Myocyte (in vitro differentiated cells): ENCODE results near the gene MAP3K13. TPM values are rescaled to one million over a fixed set of nuclear protein-coding genes. Genes with fewer than 3 reads are reported as not detected.
A peak's percentile ranks its signal among the peaks of the same experiment; 100 is the strongest.
"Not testable (repeated sequence)": the region's sequence is repeated elsewhere in the genome, so short reads cannot be mapped to it uniquely, and the experiment has no call there.

Experiments
- DNase-seq: peaks from one replicate; pipeline ENCODE4 v3.0.0-alpha.2; 2012; ENCODE audit warnings: low read depth
- total RNA-seq: library from RNA; depleted of rRNA; stranded (reverse); fragments of >200 nt; gene quantifications from 2 replicates; pipeline ENCODE4 v1.2.3, GENCODE V29; 2014

MAP3K13 gene
- total RNA-seq, 1 donor from 2014 or later: 12.1 TPM

- peak; percentile 51 for DNase-seq
These were observed 21.1 kb upstream of the MAP3K13 start for GRCh38 chr3:185341616-185342458.

DNA sequence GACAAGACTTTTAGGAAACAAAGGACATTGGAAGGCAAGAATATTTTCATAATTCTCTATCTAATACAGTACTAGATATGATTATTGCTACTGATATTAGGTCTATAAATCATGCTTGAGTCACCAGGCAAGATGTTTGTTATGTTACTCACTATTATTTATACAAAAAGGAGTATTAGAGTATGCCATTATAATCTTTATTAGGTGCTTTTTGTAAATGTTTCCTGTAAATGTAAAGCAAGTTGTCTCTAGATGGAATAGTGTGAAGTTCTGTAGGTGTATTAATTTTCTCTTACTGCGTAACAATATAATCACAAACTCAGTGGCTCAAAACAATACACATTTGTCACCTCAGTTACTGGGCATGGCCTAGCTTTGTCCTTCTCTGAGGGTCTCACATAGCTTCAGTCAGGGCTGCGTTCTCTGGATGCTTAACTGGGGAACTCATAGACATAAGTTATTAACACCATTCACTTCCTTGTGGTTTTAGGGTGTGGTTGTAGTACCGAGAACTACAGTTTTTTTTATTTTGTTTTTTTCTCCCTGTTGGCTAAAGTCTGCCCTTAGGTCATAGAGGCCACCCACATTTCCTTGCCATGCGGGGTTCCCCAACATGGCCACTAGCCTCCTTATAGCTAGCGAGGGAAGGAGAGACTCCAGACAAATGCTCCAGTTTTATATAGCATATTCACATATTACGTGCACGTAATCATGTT lies 20.3 kb upstream of the MAP3K13 start:
- DNase-seq: no peak

DNA sequence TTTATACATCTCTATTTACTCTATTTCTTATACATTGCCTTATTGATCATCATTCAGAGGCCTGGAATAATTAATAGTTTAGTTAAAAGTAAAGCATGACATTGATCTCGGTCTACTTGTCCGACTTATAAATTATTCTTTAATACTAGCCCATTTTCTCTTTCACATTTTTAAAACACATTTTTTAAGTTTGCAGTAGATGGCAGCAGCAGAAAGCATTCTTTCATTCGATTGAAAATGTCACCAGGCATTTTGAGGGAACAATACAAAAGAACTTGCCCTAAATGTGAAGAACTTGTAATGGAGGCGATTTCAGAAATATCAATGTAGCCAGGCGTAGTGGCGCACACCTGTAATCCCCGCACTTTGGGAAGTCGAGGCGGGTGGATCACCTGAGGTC lies 15.5 kb upstream of the MAP3K13 start:
- DNase-seq: no peak

DNA sequence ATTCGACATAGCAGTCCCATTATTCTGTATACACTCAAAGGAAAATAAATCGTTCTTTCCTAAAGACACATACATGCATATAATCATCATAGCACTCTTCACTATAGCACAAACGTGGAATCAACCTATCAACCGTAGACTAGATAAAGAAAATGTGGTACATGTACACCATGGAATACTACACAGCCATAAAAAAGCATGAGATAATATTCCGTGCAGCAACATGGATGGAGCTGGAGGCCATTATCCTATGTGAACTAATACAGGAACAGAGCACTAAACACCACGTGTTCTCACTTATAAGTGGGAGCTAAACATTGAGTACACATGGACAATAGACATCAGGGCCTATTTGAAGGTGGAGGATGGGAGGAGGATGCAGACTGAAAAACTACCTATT lies 12.1 kb upstream of the MAP3K13 start:
- DNase-seq: no peak

DNA sequence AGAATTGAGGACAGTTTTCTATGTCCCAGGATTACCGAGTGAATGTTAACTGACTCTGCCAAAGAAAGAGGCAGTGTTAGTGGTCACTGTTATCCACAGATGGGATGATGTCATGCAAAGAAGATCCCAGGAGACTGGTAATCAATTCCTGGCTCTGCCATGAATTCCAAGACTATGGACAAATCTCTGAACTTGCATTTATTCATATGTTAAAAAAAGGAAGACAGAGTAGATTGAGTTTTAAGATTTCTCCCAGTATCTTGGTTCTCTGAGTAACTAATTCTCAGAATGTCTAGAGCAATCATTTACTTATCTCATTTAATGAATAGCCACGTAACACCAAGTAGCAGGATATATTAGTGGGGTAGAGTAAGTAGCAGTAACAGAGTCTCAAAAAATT lies 11.5 kb upstream of the MAP3K13 start:
- DNase-seq: peak; percentile 7

DNA sequence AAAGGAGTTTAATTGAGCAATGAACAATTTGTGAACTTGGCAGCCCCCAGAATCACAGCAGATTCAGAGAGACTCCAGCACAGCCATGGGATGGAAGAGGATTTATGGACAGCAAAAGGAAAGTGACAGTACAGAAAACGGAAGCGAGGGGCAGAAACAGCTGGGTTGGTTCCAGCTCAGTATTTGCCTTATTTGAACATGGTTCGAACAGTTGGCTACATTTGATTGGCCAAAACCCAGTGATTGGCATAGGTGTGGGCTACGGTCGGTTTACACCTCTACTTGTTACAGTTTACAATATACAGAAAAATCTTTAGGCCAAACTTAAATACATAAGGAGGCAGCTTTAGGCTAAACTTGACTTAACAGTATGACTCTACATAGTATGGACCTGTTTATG lies 9.7 kb upstream of the MAP3K13 start:
- no peak for DNase-seq

GRCh38 chr3:185353823-185354614 lies 8.9 kb upstream of the MAP3K13 start:
- DNase-seq: peak; percentile 59

DNA sequence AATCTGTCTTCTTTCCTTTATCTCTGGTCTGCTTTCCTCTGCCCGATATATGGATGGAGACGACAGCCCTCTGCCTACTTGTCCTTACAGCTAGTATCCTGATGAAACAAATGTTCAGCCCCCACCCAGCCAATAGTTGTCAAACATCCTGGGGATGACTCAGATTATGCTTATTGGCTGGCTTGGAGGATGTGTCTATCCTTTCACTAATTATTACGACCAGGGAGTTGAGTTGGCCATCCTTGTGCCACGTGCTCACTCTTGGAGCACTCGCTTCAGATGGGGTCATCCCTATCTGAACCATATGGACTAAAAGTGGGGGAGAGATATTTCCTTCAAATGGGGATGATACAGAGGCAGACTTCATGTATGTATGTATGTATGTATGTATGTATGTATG lies 6.4 kb upstream of the MAP3K13 start:
- DNase-seq: no peak

- DNase-seq: peak; percentile 8
These were observed 1.0 kb upstream of the MAP3K13 start for GRCh38 chr3:185361920-185362319.

GRCh38 chr3:185363662-185364203 lies 797 bp downstream of the MAP3K13 start:
- DNase-seq: no peak

DNA sequence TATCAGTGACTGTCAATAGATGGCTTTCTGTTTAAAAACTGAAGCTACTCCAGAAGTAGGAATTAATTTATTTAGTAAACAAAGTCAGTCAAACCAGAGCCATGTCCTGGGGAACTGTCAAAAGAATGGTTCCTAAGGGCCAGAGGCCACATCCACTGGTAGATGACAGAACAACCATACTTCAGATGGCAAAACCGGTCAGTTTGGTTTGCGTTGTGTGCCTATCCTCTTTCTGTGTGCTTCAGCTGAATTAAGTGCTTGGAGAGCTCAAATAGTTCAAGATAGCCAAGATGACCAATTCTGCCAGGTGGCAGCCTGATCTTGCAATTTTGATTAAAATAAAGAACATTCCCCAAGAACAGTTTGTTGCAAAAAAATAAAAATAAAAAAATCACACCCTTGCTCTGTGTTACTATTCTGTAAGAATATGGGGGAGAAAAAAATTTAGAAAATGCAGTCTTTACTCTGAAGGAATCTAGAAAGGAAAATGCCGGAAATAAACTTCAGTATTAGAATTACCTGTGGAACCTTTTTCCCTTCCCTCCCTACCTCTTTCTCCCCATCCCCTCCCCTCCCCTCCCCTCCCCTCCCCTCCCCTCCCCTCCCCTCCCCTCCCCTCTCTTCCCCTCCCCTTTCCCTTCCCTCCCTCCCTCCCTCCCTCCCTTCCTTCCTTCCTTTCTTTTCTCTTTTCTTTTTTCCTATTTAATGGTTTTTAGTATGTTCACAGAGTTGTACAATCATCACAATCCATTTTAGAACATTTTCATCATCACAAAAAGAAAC lies 2.5 kb downstream of the MAP3K13 start:
- no peak for DNase-seq

- no peak for DNase-seq
These were observed 3.1 kb downstream of the MAP3K13 start for GRCh38 chr3:185366074-185366335.

DNA sequence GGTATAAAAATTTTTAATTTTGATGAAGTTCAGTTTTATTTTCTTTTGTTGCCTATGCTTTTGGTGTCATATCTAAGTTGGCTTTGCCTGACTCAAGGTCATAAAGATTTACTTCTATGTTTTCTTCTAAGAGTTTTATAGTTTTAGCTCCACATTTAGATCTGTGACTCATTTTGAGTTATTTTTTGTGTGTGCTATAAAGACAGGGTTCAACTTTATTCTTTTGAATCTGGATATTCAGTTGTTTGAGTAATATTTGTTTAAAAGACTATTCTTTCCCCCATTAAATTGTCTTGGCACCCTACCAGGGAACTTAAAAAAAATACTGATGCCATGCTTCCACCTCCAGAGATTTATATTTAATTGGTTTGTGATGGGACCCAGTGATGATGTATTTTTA lies 4.0 kb downstream of the MAP3K13 start:
- DNase-seq: no peak

DNA sequence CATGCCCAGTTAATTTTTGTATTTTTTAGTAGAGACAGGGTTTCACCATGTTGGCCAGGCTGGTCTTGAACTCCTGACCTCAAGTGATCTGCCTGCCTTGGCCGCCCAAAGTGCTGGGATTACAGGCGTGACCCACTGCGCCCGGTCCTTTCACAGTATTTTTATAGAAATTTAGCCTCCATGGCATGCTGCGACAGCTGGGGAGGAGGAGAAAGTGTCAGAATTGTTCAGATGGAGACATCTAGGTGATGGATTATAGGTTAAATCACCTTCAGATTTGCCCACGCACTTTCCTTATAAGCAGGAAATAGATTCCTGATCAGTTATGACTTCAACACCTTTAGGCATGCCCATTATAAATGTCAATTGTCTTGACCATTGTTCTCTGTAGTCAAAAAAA lies 7.4 kb downstream of the MAP3K13 start:
- not testable (repeated sequence) for DNase-seq

GRCh38 chr3:185371306-185372074 lies 8.6 kb downstream of the MAP3K13 start:
- DNase-seq: no peak

- DNase-seq: no peak
These were observed 18.6 kb downstream of the MAP3K13 start for GRCh38 chr3:185381320-185382058.

- no peak for DNase-seq
These were observed 19.2 kb downstream of the MAP3K13 start for GRCh38 chr3:185382154-185382553.

- not testable (repeated sequence) for DNase-seq
These were observed 23.6 kb downstream of the MAP3K13 start for GRCh38 chr3:185386515-185386914.

DNA sequence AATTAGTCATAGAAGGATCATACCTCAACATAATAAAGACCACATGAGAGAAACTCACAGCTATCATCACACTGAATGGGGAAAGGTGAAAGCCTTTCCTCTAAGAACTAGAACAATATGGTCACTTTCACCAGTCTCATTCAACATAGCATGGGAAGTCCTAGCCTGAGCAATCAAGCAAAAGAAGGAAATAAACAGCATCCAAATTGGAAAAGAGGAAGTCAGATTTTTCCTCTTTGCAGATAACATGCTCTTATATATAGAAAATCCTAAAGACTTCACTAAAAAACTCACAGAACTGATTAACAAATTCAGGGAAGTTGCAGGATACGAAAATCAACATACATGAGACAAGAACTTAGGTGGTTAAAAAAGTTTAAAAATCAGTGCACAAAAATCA lies 24.7 kb downstream of the MAP3K13 start:
- no peak for DNase-seq

DNA sequence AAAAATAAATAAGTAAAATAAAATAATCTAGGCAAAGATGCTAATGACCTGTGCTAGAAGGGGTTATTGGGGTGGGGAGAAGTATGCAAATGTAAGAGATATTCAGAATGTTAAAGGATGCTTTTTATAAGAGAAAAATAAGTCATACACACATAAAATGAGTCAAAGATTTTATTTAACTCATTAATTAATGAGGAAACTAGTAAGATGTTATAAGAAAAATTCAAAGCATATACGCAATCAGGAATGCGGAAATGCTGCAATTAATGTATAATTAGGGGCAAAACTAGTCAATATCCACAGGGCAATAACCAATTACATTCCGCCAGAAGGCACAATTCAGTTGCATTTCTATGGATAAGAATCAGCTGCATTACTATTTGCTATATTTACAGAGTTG lies 30.1 kb downstream of the MAP3K13 start:
- DNase-seq: no peak
